NCI-H226 (cell line): ENCODE results near the gene MED12L.
"Not testable (repeated sequence)": the region's sequence is repeated elsewhere in the genome, so short reads cannot be mapped to it uniquely, and the experiment has no call there.

ENCODE experiments used
- DNase-seq: peaks from one replicate; pipeline ENCODE4 v3.0.0-alpha.2; 2015

Gene MED12L

DNA sequence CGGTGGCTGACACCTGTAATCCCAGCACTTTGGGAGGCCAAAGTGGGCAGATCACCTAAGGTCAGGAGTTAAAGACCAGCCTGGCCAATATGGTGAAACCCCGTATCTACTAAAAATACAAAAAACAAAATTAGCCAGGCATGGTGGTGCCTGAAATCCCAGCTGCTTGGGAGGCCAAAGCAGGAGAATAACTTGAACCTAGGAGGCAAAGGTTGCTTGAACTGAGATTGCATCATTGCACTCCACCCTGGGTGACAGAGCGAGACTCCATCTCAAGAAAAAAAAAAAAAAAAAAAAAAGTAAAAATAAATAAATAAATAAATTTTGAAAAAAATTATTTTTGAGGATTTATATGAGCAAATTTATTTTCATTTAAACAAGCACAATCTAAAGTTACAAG is 306.7 kb downstream of the MED12L start:
- not testable (repeated sequence) for DNase-seq

- no peak for DNase-seq
These were observed 307.8 kb downstream of the MED12L start for GRCh38 chr3:151393146-151393830.

DNA sequence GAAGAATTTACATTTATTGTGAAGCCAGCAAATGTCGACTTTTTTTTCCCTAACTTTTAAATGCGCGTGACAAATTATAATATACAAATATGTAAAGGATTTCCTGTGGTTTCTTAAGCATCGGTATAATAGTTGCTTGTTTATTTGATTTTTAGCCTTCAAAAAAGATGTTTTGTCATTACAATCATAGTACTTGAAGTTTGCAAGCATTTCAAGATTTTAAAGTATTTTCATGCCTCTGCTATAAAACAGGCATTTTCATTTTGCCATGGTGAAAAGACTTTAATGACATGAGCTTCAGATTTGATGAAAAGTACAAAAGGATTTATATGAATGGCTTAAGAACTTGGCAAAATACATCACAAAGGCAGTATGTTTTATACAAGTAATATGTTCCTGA is 308.5 kb downstream of the MED12L start:
- DNase-seq, result no peak

DNA sequence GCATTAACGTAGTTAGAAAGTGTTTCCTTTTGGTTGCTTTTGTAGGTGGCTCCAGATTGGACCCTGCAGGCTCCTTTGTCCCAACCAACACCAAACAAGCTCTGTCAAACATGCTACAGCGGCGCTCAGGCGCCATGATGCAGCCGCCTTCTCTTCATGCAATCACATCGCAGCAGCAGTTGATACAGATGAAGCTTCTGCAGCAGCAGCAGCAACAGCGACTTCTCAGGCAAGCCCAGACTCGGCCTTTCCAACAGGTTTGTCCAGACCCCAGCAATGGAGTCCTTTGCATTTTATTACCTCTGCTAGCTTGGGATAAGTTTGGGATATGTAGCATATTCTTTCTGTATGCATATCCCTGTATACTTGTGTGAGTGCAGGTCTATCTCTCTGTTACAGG is 309.1 kb downstream of the MED12L start:
- no peak for DNase-seq

DNA sequence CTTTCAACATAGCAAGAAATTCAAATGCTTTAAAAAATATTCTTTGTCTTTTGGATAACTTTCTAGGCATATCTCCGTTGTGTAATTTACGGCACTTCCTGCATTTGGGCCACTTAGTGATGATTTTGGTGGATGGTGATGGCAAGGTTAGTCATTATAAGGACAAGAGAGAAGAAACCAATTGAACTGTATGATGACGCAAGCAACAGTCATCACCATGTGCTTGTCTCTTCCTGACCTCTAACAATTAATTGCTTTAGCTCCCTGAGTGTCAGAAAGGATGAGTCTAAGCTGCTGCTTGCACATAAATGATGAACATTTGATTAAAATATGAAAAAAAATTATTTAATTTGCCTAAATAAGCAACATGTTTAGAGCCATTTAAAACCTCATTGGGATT is 310.3 kb downstream of the MED12L start:
- no peak for DNase-seq

- no peak for DNase-seq
These were observed 313.4 kb downstream of the MED12L start for GRCh38 chr3:151398895-151399294.

DNA sequence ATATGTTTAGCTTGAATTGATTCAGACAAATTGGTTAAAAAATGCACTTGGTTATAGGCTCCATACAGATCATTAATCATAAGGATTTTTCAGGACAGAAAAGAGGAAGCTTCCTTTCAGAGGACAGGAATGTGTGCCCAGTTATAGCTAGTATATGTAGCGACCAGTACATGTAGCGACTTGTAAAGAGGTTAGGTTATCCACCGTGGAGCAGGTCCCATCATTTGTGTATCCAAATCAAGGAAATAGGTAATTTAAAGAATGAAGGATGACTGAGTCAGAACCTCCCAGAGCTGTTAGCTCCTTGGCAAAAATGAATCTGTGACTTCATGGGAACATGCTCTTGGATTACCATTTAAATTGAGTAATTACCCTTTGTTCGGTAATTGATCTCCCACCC is 314.9 kb downstream of the MED12L start:
- DNase-seq, result no peak

DNA sequence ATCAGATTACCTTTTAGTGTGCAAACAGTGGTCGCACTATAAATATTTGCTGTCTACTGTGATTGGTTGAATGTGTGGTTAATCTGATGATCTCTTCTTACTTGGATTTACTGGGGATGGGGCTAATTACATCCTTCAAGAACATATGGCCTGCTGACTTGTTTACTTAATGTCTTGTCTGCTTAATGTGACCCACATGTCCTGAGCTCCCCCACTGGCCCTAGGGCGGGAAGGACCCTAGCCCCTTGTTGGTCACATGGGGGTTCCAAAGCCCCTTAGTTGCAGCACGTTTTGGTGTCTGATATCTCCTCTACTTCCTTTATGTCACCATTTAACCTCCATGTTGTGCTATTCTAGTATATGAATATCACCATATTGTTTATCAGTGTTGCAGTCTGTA is 316.9 kb downstream of the MED12L start:
- no peak for DNase-seq

- peak; percentile 88 for DNase-seq
These were observed 317.8 kb downstream of the MED12L start for GRCh38 chr3:151403246-151403645.

GRCh38 chr3:151404316-151404715 is 318.9 kb downstream of the MED12L start:
- peak; percentile 42 for DNase-seq

DNA sequence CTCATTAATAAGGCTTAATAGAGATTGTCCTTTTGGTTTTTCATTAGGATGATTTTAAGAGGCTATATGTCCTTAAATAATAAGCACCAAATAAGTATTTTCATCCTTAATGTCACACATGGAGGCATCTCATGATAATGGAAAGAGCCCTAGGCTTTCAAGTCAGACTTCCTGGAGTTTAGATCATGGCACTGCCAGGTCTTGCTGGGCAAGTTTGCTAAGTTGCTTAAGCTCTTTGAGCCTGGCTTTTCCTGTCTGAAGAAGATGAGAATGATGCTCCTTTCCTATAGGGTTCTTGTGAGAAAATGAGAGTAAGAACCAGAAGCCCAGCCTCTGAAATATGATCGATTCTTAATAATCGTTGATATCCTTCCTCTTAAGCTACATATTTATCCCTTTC is 322.5 kb downstream of the MED12L start:
- no peak for DNase-seq

DNA sequence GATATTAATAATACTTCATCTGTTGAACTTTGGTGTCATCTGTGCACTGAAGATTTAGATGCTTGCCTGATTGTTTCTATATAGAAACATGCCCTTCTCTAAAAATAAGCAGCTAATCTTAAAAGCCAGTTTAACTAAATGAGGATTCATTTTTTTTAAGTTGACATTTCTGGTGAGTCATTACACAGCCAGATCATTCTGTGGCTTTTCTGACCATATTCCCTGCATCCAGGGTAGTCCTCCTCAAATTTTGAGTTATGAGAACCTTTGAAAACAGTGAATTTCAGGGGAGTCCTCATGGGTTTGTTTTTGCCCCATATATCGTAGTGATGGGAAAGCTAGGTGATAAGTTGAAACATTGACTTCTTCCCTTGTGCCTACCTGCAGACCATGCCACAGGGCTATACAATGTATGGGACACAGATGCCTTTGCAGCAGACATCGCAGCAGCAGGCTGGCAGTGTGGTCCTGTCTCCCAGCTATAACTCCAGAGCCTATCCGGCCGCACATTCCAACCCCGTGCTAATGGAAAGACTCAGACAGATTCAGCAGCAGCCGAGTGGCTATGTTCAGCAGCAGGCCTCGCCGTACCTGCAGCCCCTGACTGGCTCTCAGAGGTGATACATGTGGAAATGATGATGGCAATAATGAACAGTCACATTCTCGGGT is 325.6 kb downstream of the MED12L start:
- DNase-seq, result no peak

DNA sequence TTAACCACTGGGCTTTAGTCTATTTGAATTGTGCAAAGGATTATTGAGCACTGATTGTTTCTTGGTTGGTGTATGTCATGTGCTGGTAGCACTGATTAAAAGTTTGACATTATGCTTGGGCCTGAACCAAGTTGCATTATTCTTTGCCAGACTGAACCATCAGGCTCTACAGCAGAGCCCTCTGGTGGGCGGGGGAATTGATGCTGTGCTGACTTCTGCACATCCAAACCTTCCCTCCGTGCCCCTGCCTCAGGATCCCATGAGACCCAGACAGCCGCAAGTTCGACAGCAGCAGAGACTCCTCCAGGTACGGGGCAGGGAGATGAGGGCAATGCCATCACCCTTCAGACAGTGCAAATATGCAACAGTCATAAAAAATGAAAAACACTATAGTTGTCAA is 327.5 kb downstream of the MED12L start:
- no peak for DNase-seq

- DNase-seq, result no peak
These were observed 329.8 kb downstream of the MED12L start for GRCh38 chr3:151415289-151415688.

- DNase-seq, result no peak
These were observed 334.3 kb downstream of the MED12L start for GRCh38 chr3:151419806-151420205.

- DNase-seq, result no peak
These were observed 336.5 kb downstream of the MED12L start for GRCh38 chr3:151421938-151422337.

GRCh38 chr3:151423091-151423490 is 337.6 kb downstream of the MED12L start:
- DNase-seq, result no peak

- no peak for DNase-seq
These were observed 340.3 kb downstream of the MED12L start for GRCh38 chr3:151425627-151426340.

DNA sequence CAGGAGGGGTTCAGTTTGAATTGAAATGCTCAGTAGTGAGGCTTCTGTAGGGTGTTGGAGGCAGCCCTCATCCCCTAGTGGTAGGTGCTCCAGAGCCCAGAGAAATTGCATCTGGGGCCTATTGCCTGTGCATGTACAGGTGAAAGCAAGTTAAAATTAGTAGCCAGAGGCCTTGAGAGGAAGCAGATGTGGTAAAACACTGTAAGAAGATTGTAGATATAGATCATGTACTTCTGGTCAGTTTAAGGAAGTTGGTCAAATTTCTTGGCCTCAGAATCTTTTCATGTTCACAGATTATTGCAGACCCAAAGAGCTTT is 340.8 kb downstream of the MED12L start:
- DNase-seq, result no peak

- no peak for DNase-seq
These were observed 342.9 kb downstream of the MED12L start for GRCh38 chr3:151428386-151428785.

DNA sequence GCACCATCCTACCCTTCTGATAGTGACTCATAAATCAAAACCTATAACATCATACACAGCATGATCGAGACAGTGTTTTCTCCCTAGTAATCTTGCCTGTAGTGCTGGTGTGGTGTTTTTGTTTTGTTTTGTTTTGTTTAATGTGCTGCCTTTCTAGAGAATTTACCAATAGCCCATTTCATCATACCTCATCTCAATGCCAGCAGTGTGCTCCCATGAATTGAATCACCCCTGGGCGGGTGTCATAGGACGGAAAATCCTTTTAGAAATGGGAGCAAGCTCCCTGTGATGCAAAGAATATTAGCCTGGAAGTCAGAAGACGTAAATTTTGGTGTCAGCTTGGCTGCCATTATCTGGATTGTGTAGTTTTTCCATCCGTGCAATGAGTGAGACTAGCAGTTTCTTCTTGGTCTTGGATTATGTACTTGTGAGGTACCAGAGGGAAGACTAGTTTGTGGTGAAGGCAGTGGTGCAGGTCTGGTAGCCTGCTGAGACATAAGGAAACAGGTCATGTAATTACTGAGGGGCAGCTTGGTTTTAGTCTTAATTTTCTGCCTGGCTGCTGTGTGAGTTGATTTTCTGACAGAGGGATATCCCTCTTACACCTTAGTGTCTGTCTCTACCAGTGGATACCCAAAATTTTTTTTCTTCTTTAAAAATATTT is 345.5 kb downstream of the MED12L start:
- no peak for DNase-seq

GRCh38 chr3:151431940-151432339 is 346.5 kb downstream of the MED12L start:
- DNase-seq, result peak; percentile 88

GRCh38 chr3:151432616-151433372 is 347.3 kb downstream of the MED12L start:
- DNase-seq, result no peak
